Right atrium auricular region (tissue), 2 donors: ENCODE data around the gene ENTPD8. TPM values are rescaled to one million over a fixed set of nuclear protein-coding genes. Genes with fewer than 3 reads are reported as not detected.

Experiments
- DNase-seq: peaks from one replicate; pipeline ENCODE4 v3.0.0-alpha.2; 2019; ENCODE audit warnings: low spot score
- H3K27ac ChIP-seq, 2 donors: fragments of 200-600 bp; sonication (generic); 1 replicate in 1 of 2; 2 replicates in 1 of 2; pipeline ENCODE4 v1.5.1; 2016 to 2019
- H3K27me3 ChIP-seq, 2 donors: fragments of 200-600 bp; sonication (generic); one replicate each; pipeline versions ENCODE4 v1.5.1 to v1.6.0; 2017 to 2019
- H3K36me3 ChIP-seq: fragments of 200-600 bp; sonication (generic); one replicate; pipeline ENCODE4 v1.5.1; 2016
- H3K4me1 ChIP-seq, 2 donors: fragments of 200-600 bp; sonication (generic); one replicate each; pipeline versions ENCODE4 v1.5.1 to v1.6.0; 2017 to 2019
- H3K4me3 ChIP-seq, 2 donors: fragments of 200-600 bp; sonication (generic); 1 replicate in 1 of 2; 2 replicates in 1 of 2; pipeline ENCODE4 v1.5.1; 2017 to 2019; ENCODE audit warnings: mild to moderate bottlenecking in 1 of 2, moderate library complexity in 1 of 2
- H3K9me3 ChIP-seq, 2 donors: fragments of 200-600 bp; sonication (generic); one replicate each; pipeline ENCODE4 v1.5.1; 2019
- CTCF ChIP-seq, 2 donors: fragments of 200-600 bp; sonication (generic); IDR thresholded peaks; one replicate each; pipeline ENCODE4 v1.5.1; 2019; ENCODE audit warnings: antibody characterized with exemption in 2 of 2
- total RNA-seq, 2 donors: library from RNA; depleted of rRNA; stranded (reverse); fragments of >200 nt; gene quantifications; one replicate each; pipeline ENCODE4 v1.1.0, GENCODE V29; 2016

Gene ENTPD8
- total RNA-seq: not detected

DNA sequence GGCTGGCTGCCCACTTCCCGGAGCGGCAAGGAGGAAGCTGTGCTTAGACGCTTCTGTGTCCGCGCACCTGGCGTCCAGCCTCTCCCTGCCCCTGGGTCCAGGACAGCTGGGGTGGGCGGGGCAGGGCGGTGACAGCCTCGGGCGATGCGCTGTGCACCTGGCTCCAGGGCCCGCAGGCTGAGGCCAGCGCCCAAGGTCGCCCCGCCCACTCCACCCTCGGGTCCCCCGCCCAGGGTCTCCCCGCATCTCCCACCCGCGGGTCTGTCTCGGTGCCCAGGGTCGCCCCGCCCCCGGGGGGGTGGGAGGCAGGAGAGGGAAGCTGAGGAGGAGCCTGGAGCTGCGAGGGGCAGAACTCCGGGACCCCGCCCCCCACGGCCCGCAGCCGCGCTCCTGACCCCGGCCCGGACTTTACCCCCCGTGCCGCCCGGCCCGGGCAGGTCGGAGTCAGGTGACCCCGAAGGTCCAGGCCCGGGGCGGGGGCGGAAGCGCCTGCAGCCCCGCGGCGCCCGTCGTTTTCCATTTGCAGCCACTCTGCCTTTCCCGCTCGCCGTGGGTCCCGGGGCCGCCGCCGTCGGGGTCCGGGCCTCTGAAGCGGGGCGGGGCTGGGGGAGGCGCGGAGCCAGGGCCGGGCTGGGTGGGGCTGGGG is at the start of gene ENTPD8:
Gene ENTPD8 (minus strand): TSS at position 69 of the 646 bp plus-strand sequence. CDS start 3,072 bp downstream, outside the sequence.
- Histone ChIP-seq H3K36me3 (no peaks in the 10 kb centered on the region), H3K9me3 (peaks cover 0 to 4% of the 10 kb centered on the region in 2 donors), H3K27me3 (peaks cover 0 to 4% of the 10 kb centered on the region in 2 donors), H3K27ac (no peak within 1 kb of the TSS), H3K4me1 (peaks cover 0 to 18% of the 10 kb centered on the region in 2 donors), H3K4me3 (peak within 1 kb of the TSS; percentile 21 to 49)
- DNase-seq: no peak
- no peak for TF ChIP-seq CTCF (IDR thresholded peaks at IDR 0.05)

- Histone ChIP-seq H3K4me3 (no peak overlapping the region), H3K27me3 (no peaks in the 10 kb centered on the region), H3K4me1 (no peaks in the 10 kb centered on the region), H3K27ac (no peak overlapping the region), H3K9me3 (no peaks in the 10 kb centered on the region), H3K36me3 (no peaks in the 10 kb centered on the region)
- TF ChIP-seq CTCF (IDR thresholded peaks at IDR 0.05): no peak
- no peak for DNase-seq
Measured at GRCh38 chr9:137490532-137491186, 49.5 kb upstream of the ENTPD8 start.

DNA sequence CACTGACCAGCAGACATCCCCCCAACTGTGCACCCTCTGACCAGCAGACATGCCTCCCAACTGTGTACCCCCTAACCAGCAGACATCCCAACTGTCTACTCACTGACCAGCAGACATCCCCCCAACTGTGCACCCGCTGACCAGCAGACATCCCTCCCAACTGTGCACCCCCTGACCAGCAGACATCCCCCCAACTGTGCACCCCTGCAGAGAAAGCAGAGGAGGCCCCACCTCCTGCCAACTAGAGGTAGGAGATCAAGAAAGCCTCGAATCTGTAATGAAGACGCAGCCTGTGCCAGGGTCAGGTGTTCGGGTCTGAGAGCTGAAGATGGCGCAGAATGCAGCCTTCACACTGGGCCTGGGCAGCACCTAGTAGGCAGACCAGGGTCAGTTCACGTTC is 47.7 kb upstream of the ENTPD8 start:
- Histone ChIP-seq H3K36me3 (no peaks in the 10 kb centered on the region), H3K27me3 (no peaks in the 10 kb centered on the region), H3K4me3 (no peak overlapping the region), H3K27ac (no peak overlapping the region), H3K9me3 (no peaks in the 10 kb centered on the region), H3K4me1 (no peaks in the 10 kb centered on the region)
- no peak for DNase-seq
- TF ChIP-seq CTCF (IDR thresholded peaks at IDR 0.05): no peak

DNA sequence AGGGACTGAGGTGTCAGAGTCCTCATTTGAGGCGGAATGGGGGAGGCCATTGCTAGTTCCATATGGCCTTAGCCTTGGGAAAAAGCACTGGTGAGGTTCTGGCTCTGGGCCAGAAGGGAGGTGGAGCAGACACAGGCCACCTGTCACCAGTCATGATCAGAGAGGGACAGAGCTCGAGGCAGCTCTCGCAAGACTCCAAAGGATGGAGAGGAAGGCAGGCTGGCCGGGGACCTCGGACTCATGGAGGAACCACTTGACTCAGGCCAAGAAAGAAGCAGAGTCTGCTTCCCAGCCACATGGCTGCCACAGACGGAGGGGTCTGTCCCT is 47.1 kb upstream of the ENTPD8 start:
- H3K9me3 ChIP-seq: no peaks in the 10 kb centered on the region
- H3K4me3 ChIP-seq: no peak overlapping the region
- H3K4me1 ChIP-seq: no peaks in the 10 kb centered on the region
- no peak overlapping the region for H3K27ac ChIP-seq
- no peaks in the 10 kb centered on the region for H3K36me3 ChIP-seq
- H3K27me3 ChIP-seq: no peaks in the 10 kb centered on the region
- TF ChIP-seq CTCF (IDR thresholded peaks at IDR 0.05): no peak
- no peak for DNase-seq

DNA sequence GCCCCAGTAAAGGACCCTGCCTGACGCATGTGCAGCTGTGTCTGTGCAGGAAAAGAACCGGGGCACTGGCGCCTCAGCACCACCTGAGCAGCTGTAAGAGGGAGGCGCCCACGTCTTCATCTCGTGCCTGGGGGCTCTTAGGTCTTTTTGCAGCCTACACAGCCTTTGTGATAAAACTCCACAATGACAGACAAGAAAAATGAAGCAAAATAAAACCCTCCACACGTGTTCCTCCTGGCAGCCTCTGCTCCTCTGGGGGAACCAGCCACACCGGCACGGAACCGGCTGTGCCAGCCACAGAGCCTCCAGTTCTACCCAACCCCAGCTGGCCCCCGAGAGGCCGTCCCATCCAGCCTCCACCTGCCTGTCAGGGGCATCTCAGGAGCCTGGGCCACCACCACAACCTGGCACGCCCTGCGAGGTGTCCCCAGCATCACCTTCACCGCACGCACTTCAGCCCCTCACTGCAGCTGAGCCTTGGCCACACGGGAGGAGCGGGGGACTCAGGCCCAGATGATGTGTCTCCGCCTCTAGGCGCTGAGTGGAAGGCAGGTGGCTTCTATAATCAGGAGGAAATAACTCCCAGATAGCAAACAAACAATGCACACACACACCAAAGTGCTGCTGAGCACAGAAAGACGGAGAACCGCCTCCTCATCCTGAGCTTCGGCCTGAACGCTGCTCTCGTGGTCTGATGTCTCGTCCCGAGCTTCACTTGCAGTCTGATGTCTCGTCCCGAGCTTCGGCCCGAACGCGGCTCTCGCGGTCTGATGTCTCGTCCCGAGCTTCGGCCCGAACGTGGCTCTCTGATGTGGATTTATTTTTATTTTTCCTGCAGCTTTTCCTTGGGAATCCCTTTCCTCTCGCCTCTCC is 46.5 kb upstream of the ENTPD8 start:
- no peaks in the 10 kb centered on the region for H3K4me1 ChIP-seq
- no peak overlapping the region for H3K27ac ChIP-seq
- TF ChIP-seq CTCF (IDR thresholded peaks at IDR 0.05): no peak
- peaks cover 3% of the 10 kb centered on the region for H3K36me3 ChIP-seq
- no peak overlapping the region for H3K4me3 ChIP-seq
- no peaks in the 10 kb centered on the region for H3K27me3 ChIP-seq
- no peak for DNase-seq
- H3K9me3 ChIP-seq: no peaks in the 10 kb centered on the region
